Measurements from ENCODE around the gene POLR1A.

- TF ChIP-seq HOXA7 (CRISPR knock-in tag; IDR thresholded peaks at IDR 0.05; ENCODE audit: borderline replicate concordance) (no peak), CTCF (tag by site-specific recombination; IDR thresholded peaks at IDR 0.05) (no peak)
These were observed 90.0 kb downstream of the POLR1A start for GRCh38 chr2:86015699-86016098.
